ENCODE measurements around the gene WDPCP. TPM values are rescaled to one million over a fixed set of nuclear protein-coding genes. Genes with fewer than 3 reads are reported as not detected.
"Not testable (repeated sequence)": the region's sequence is repeated elsewhere in the genome, so short reads cannot be mapped to it uniquely, and the experiment has no call there.

WDPCP gene
- total RNA-seq, 4 donors from 2014 or later, result 7.2 to 47.3 (median 13.0) TPM

- ATAC-seq (no peak), DNase-seq (no peak)
- in situ Hi-C loops (cut with MboI; ENCODE audit: low sequenced_read_pairs in 4 of 4) (no loop called here), intact Hi-C loops (cut with DNase I; ENCODE audit: low total_unique reads) (no loop called here)
- Histone ChIP-seq H3K9me3 (no peaks in the 10 kb centered on the region), H3K36me3 (peaks cover 0 to 10% of the 10 kb centered on the region in 2 donors), H3K27me3 (no peaks in the 10 kb centered on the region), H3K27ac (no peak overlapping the region), H3K4me3 (no peak overlapping the region), H3K4me1 (no peaks in the 10 kb centered on the region)
- no peak for TF ChIP-seq POLR2A (IDR thresholded peaks at IDR 0.05)
- TF ChIP-seq, protein P1, sequence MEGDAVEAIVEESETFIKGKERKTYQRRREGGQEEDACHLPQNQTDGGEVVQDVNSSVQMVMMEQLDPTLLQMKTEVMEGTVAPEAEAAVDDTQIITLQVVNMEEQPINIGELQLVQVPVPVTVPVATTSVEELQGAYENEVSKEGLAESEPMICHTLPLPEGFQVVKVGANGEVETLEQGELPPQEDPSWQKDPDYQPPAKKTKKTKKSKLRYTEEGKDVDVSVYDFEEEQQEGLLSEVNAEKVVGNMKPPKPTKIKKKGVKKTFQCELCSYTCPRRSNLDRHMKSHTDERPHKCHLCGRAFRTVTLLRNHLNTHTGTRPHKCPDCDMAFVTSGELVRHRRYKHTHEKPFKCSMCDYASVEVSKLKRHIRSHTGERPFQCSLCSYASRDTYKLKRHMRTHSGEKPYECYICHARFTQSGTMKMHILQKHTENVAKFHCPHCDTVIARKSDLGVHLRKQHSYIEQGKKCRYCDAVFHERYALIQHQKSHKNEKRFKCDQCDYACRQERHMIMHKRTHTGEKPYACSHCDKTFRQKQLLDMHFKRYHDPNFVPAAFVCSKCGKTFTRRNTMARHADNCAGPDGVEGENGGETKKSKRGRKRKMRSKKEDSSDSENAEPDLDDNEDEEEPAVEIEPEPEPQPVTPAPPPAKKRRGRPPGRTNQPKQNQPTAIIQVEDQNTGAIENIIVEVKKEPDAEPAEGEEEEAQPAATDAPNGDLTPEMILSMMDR (IDR thresholded peaks at IDR 0.05 in 4 of 5, conservative IDR thresholded peaks at IDR 0.05 in 1 of 5), result no peak
Observed at GRCh38 chr2:63408530-63408929, 179.7 kb downstream of the WDPCP start.

- H3K4me1 ChIP-seq, result no peaks in the 10 kb centered on the region
- H3K36me3 ChIP-seq, result peaks cover 0 to 13% of the 10 kb centered on the region in 2 donors
- H3K27me3 ChIP-seq, result no peaks in the 10 kb centered on the region
- intact Hi-C loops (cut with DNase I; ENCODE audit: low total_unique reads), result no loop called here
- no peak overlapping the region for H3K27ac ChIP-seq
- DNase-seq (no peak), ATAC-seq (no peak)
- H3K4me3 ChIP-seq, result no peak overlapping the region
- in situ Hi-C loops (cut with MboI; ENCODE audit: low sequenced_read_pairs in 4 of 4), result no loop called here
- TF ChIP-seq, protein P1 (IDR thresholded peaks at IDR 0.05 in 4 of 5, conservative IDR thresholded peaks at IDR 0.05 in 1 of 5), result no peak
- no peak for TF ChIP-seq POLR2A (IDR thresholded peaks at IDR 0.05)
- no peaks in the 10 kb centered on the region for H3K9me3 ChIP-seq
Observed at GRCh38 chr2:63406641-63407040, 181.6 kb downstream of the WDPCP start.

GRCh38 chr2:63403820-63404219 lies 184.5 kb downstream of the WDPCP start:
- Histone ChIP-seq H3K36me3 (peaks cover 0 to 13% of the 10 kb centered on the region in 2 donors), H3K27ac (no peak overlapping the region), H3K4me3 (no peak overlapping the region), H3K9me3 (no peaks in the 10 kb centered on the region), H3K4me1 (no peaks in the 10 kb centered on the region), H3K27me3 (no peaks in the 10 kb centered on the region)
- TF ChIP-seq, protein P1 (IDR thresholded peaks at IDR 0.05 in 4 of 5, conservative IDR thresholded peaks at IDR 0.05 in 1 of 5), result no peak
- TF ChIP-seq POLR2A (IDR thresholded peaks at IDR 0.05), result no peak
- in situ Hi-C loops (cut with MboI; ENCODE audit: low sequenced_read_pairs in 4 of 4), result no loop called here
- intact Hi-C loops (cut with DNase I; ENCODE audit: low total_unique reads), result no loop called here
- DNase-seq (no peak), ATAC-seq (no peak)

GRCh38 chr2:63402889-63403288 lies 185.4 kb downstream of the WDPCP start:
- H3K9me3 ChIP-seq; H3K27me3 ChIP-seq; H3K27ac ChIP-seq; DNase-seq; H3K4me1 ChIP-seq; ATAC-seq; H3K4me3 ChIP-seq; in situ Hi-C loops (cut with MboI; ENCODE audit: low sequenced_read_pairs in 4 of 4); intact Hi-C loops (cut with DNase I; ENCODE audit: low total_unique reads): not testable (repeated sequence)
- H3K36me3 ChIP-seq, result peaks cover 0 to 13% of the 10 kb centered on the region in 2 donors

DNA sequence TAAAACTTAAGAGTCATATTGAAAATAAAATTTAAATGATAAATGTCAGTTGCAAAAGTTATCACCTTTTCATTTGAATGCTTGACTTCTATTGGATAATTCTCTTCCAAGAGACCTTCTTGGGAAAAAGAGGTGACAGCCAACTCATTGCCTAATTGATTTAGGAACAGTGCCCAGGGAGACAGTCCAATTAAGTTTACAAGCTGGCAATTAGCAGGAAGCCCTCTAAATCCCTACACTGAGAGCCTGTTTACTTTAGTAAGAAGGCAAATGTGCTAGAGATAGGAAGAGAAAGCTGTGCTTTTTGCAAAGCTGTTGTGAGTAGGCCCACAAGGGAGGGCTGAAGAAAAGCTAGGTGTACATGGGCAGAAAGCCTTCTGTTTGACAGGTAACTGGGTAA lies 189.1 kb downstream of the WDPCP start:
- peaks cover 0 to 10% of the 10 kb centered on the region in 2 donors for H3K36me3 ChIP-seq
- intact Hi-C loops (cut with DNase I; ENCODE audit: low total_unique reads) (no loop called here), in situ Hi-C loops (cut with MboI; ENCODE audit: low sequenced_read_pairs in 4 of 4) (no loop called here)
- H3K4me1 ChIP-seq, result no peaks in the 10 kb centered on the region
- H3K27me3 ChIP-seq, result no peaks in the 10 kb centered on the region
- no peak overlapping the region for H3K27ac ChIP-seq
- ATAC-seq (no peak), DNase-seq (no peak)
- TF ChIP-seq, protein P1 (IDR thresholded peaks at IDR 0.05 in 4 of 5, conservative IDR thresholded peaks at IDR 0.05 in 1 of 5), result no peak
- no peak for TF ChIP-seq POLR2A (IDR thresholded peaks at IDR 0.05)
- no peaks in the 10 kb centered on the region for H3K9me3 ChIP-seq
- H3K4me3 ChIP-seq, result no peak overlapping the region

Measured in gastrocnemius medialis (tissue), 4 donors.